Endothelial cell of umbilical vein (primary cell): ENCODE measurements around the gene AKT3. TPM values are rescaled to one million over a fixed set of nuclear protein-coding genes. Genes with fewer than 3 reads are reported as not detected.

Experiments
- BruUV-seq: library from RNA; stranded (reverse); fragments of 400-500 nt; replicated peaks from 2 replicates; lab custom pipeline; 2021; lab: Mats Ljungman, UMichigan
- CTCF ChIA-PET: fragments of 300-600, 350-600 bp; sonication (Branson Sonifier 250); formaldehyde crosslinking; loops from one replicate; lab custom pipeline; 2021; ENCODE audit warnings: antibody characterized with exemption, inconsistent platforms; lab: Charles Lee
- POLR2A ChIA-PET: fragments of 300-600, 350-600 bp; sonication (Branson Sonifier 250); formaldehyde crosslinking; loops from one replicate; lab custom pipeline; 2021; ENCODE audit warnings: antibody characterized with exemption, inconsistent platforms; lab: Charles Lee
- DNase-seq: peaks from one replicate; pipeline ENCODE4 v3.0.0-alpha.2; 2011; ENCODE audit warnings: low read depth, low spot score
- FAIRE-seq: peaks from 2 replicates; lab custom pipeline; 2011; peaks lifted over from hg19 to GRCh38; lab: Jason Lieb, UNC
- H2AFZ ChIP-seq: 2 replicates; pipeline ENCODE4 v1.6.0; 2012; ENCODE audit warnings: low read depth, low read length, control low read depth, inconsistent platforms
- H3K27ac ChIP-seq: 2 replicates; pipeline ENCODE4 v1.5.1; 2011; ENCODE audit warnings: low read depth, mild to moderate bottlenecking, control low read depth, low read length, moderate library complexity; ENCODE audit not compliant: insufficient read depth
- H3K27me3 ChIP-seq, 2 experiments: 2 replicates each; pipeline versions ENCODE4 v1.6.0 to v1.6.1; 2011; ENCODE audit warnings: low read length in 2 of 2, mixed read lengths in 1 of 2; ENCODE audit not compliant: control insufficient read depth in 2 of 2, insufficient read depth in 2 of 2
- H3K36me3 ChIP-seq, 2 experiments: 2 replicates in 1 of 2; 3 replicates in 1 of 2; pipeline ENCODE4 v1.5.1; 2011; ENCODE audit warnings: low read length in 2 of 2, mild to moderate bottlenecking in 1 of 2, moderate library complexity in 1 of 2; ENCODE audit not compliant: control insufficient read depth in 2 of 2, insufficient read depth in 2 of 2; ENCODE audit errors: extremely low read depth in 1 of 2
- H3K4me1 ChIP-seq: 3 replicates; pipeline ENCODE4 v1.5.1; 2011; ENCODE audit warnings: mild to moderate bottlenecking, low read length; ENCODE audit not compliant: control insufficient read depth, insufficient read depth; ENCODE audit errors: extremely low read depth
- H3K4me2 ChIP-seq: 2 replicates; pipeline ENCODE4 v1.6.1; 2011; ENCODE audit warnings: low read length, control low read depth, mixed read lengths; ENCODE audit not compliant: insufficient read depth
- H3K4me3 ChIP-seq, 3 experiments: fragments of 200-600 bp in 1 of 3; sonication (generic), shearing (Covaris generic) in 1 of 3; replicated peaks in 1 of 3; 2 replicates each; pipeline ENCODE4 v1.5.1; 2011 to 2016; ENCODE audit warnings: control low read depth in 3 of 3, low read length in 3 of 3, mild to moderate bottlenecking in 2 of 3, inconsistent platforms in 1 of 3, low read depth in 1 of 3, moderate library complexity in 1 of 3; ENCODE audit not compliant: insufficient read depth in 1 of 3
- H3K79me2 ChIP-seq: 2 replicates; pipeline ENCODE4 v1.6.0; 2012; ENCODE audit warnings: low read length, inconsistent platforms; ENCODE audit not compliant: control insufficient read depth, insufficient read depth
- H3K9ac ChIP-seq: replicated peaks from 2 replicates; pipeline ENCODE3; 2011; ENCODE audit warnings: low read length, control low read depth; ENCODE audit not compliant: insufficient read depth; ENCODE audit errors: extremely low read depth
- H3K9me1 ChIP-seq: replicated peaks from 3 replicates; pipeline ENCODE4 v1.6.0; 2011; ENCODE audit warnings: mild to moderate bottlenecking, low read length; ENCODE audit not compliant: control insufficient read depth, insufficient read depth; ENCODE audit errors: extremely low read depth
- H3K9me3 ChIP-seq: replicated peaks from 2 replicates; pipeline ENCODE4 v1.5.1; 2012; ENCODE audit warnings: low read length, inconsistent platforms; ENCODE audit not compliant: control insufficient read depth, insufficient read depth
- H4K20me1 ChIP-seq: replicated peaks from 2 replicates; pipeline ENCODE3; 2011; ENCODE audit warnings: mild to moderate bottlenecking, low read length; ENCODE audit not compliant: control insufficient read depth, insufficient read depth; ENCODE audit errors: extremely low read depth
- CTCF ChIP-seq, 2 donors: IDR thresholded peaks; 1 replicate in 1 of 2; 2 replicates in 1 of 2; pipeline ENCODE4 v1.5.1; 2011; ENCODE audit warnings: low read length in 2 of 2, mild to moderate bottlenecking in 2 of 2, moderate library complexity in 2 of 2, control low read depth in 1 of 2, inconsistent platforms in 1 of 2, low read depth in 1 of 2; ENCODE audit not compliant: insufficient read depth in 1 of 2; ENCODE audit errors: extremely low read depth in 1 of 2
- EZH2 ChIP-seq: IDR thresholded peaks from 2 replicates; pipeline ENCODE4 v1.6.1; 2012; ENCODE audit warnings: borderline replicate concordance, low read depth, mild to moderate bottlenecking, moderate library complexity, low read length, inconsistent platforms; ENCODE audit not compliant: severe bottlenecking
- FOS ChIP-seq: IDR thresholded peaks from 2 replicates; pipeline ENCODE4 v1.6.1; 2011; ENCODE audit warnings: mild to moderate bottlenecking, low read length, moderate library complexity, borderline replicate concordance; ENCODE audit not compliant: insufficient read depth
- GATA2 ChIP-seq: IDR thresholded peaks from 2 replicates; pipeline ENCODE4 v1.7.0; 2011; ENCODE audit warnings: low read depth, mild to moderate bottlenecking, moderate library complexity, mixed read lengths, low read length; ENCODE audit not compliant: insufficient read length, insufficient read depth
- JUN ChIP-seq: IDR thresholded peaks from 2 replicates; pipeline ENCODE4 v1.6.1; 2011; ENCODE audit warnings: borderline replicate concordance, low read depth; ENCODE audit not compliant: insufficient read length, insufficient read depth
- MYC ChIP-seq: IDR thresholded peaks from one replicate; pipeline ENCODE4 v1.6.1; 2011; ENCODE audit warnings: mild to moderate bottlenecking, low read depth, low read length
- POLR2A ChIP-seq: IDR thresholded peaks from 2 replicates; pipeline ENCODE4 v1.6.1; 2012; ENCODE audit warnings: low read depth, mild to moderate bottlenecking, control low read depth, low read length
- POLR2AphosphoS5 ChIP-seq: IDR thresholded peaks from 2 replicates; pipeline ENCODE4 v1.6.1; 2012; ENCODE audit warnings: low read depth, mild to moderate bottlenecking, control low read depth, low read length, moderate library complexity; ENCODE audit not compliant: insufficient read depth
- dilution Hi-C: fragments of 300-500 bp; cut with MboI; formaldehyde crosslinking; loops from one replicate; pipeline ENCODE4 v1.15.0; 2019; ENCODE audit warnings: low sequenced_read_pairs; ENCODE audit not compliant: extremely low pct_ligation_motif_present
- intact Hi-C: fragments of 100-400 bp; cut with micrococcal nuclease; formaldehyde crosslinking; loops from one replicate; pipeline ENCODE4 v1.10.0; 2022
- polyA plus RNA-seq, 4 experiments: library from polyadenylated mRNA; depleted of rRNA in 3 of 4; stranded (reverse) in 3 of 4; unstranded in 1 of 4; fragments of >200 nt; gene quantifications; 2 replicates each; pipeline versions ENCODE4 v1.2.1 to v1.2.3, GENCODE V29; 2011 to 2012; ENCODE audit warnings: missing spikeins in 1 of 4
- total RNA-seq: library from RNA; stranded (reverse); gene quantifications from 2 replicates; pipeline ENCODE4 v1.2.3, GENCODE V29; 2021
- TF ChIP-seq, protein P1 (sequence below): IDR thresholded peaks from 2 replicates; pipeline ENCODE4 v1.6.1; 2011; ENCODE audit not compliant: insufficient read depth, insufficient read length

Gene AKT3
- total and polyA plus RNA-seq, 2 donors (not counting 3 experiments of a cell fraction or from before 2014, with no cell fraction given): 20.6 to 97.1 TPM

DNA sequence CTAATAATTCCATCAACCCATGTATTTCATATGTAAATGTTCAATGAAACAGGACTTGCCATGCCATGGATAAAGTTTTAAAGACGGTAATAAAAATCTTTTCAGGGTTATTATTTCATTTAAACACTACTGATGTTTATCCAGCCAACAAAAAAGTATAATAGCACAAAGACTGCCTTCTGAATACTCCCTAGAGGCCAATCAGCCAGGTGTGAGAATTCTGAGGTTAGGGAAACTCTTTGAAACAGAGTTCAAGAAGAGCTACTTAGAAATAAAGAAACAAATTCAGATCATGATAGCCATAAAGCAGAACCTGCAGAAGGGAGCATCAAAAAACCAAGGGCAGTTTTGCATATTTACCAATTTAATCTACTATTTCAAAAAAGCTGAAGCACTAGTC, 48.7 kb downstream of the AKT3 start:
- POLR2A ChIA-PET: no interaction called here
- Histone ChIP-seq H3K27ac (no peak overlapping the region), H3K36me3 (no peaks in the 10 kb centered on the region), H3K79me2 (peaks cover 37% of the 10 kb centered on the region), H3K4me3 (no peak overlapping the region), H3K9me3 (no peaks in the 10 kb centered on the region), H3K9me1 (no peaks in the 10 kb centered on the region), H3K4me2 (no peak overlapping the region), H3K9ac (no peak overlapping the region), H3K27me3 (no peaks in the 10 kb centered on the region), H3K4me1 (no peaks in the 10 kb centered on the region), H4K20me1 (no peaks in the 10 kb centered on the region), H2AFZ (no peak overlapping the region)
- intact Hi-C loops (no loop called here), dilution Hi-C loops (no loop called here)
- TF ChIP-seq FOS (no peak), JUN (no peak), GATA2 (no peak), CTCF (IDR thresholded peaks at IDR 0.05; ENCODE audit: extremely low read depth in 1 of 2, insufficient read depth in 1 of 2, low read depth in 1 of 2, low read length in 2 of 2) (no peak), POLR2A (no peak), MYC (no peak), POLR2AphosphoS5 (no peak), EZH2 (no peak)
- TF ChIP-seq, protein P1, sequence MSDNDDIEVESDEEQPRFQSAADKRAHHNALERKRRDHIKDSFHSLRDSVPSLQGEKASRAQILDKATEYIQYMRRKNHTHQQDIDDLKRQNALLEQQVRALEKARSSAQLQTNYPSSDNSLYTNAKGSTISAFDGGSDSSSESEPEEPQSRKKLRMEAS: no peak
- no TSS peak for BruUV-seq
- FAIRE-seq (no peak), DNase-seq (no peak)
- CTCF ChIA-PET: interaction anchor here (1.9 to 2.0 kb wide), 2 partner anchors 9 to 53 kb away, joined by 6 to 8 read pairs; no protein-coding TSS in a partner anchor
